Calu3 (cell line): ENCODE measurements around the gene PRKCA. TPM values are rescaled to one million over a fixed set of nuclear protein-coding genes. Genes with fewer than 3 reads are reported as not detected.
"Not testable (repeated sequence)": the region's sequence is repeated elsewhere in the genome, so short reads cannot be mapped to it uniquely, and the experiment has no call there.

ENCODE experiments used
- BruUV-seq: library from RNA; stranded (reverse); fragments of 400-500 nt; replicated peaks from 2 replicates; lab custom pipeline; 2021; lab: Mats Ljungman, UMichigan
- CTCF ChIA-PET: fragments of 300-600 bp; sonication (Branson Sonifier 250); formaldehyde crosslinking; loops from one replicate; lab custom pipeline; 2022; ENCODE audit warnings: antibody characterized with exemption; lab: Charles Lee
- DNase-seq: peaks from one replicate; pipeline ENCODE4 v3.0.0; 2022
- H3K27ac Mint-ChIP-seq: one replicate; pipeline ENCODE4 v1.8.0; 2022; ENCODE audit warnings: mixed read lengths; ENCODE audit not compliant: unreplicated experiment
- H3K27me3 Mint-ChIP-seq: one replicate; pipeline ENCODE4 v1.8.0; 2022; ENCODE audit warnings: mixed read lengths; ENCODE audit not compliant: unreplicated experiment
- H3K36me3 Mint-ChIP-seq: one replicate; pipeline ENCODE4 v1.8.0; 2022; ENCODE audit warnings: mild to moderate bottlenecking, moderate library complexity, mixed read lengths; ENCODE audit not compliant: insufficient read depth, unreplicated experiment
- H3K4me1 Mint-ChIP-seq: one replicate; pipeline ENCODE4 v1.8.0; 2022; ENCODE audit warnings: mild to moderate bottlenecking, low read depth, mixed read lengths; ENCODE audit not compliant: unreplicated experiment
- H3K4me3 Mint-ChIP-seq: one replicate; pipeline ENCODE4 v1.8.0; 2022; ENCODE audit warnings: mild to moderate bottlenecking, low read depth, moderate library complexity, mixed read lengths; ENCODE audit not compliant: unreplicated experiment
- H3K9me3 Mint-ChIP-seq: one replicate; pipeline ENCODE4 v1.8.0; 2022; ENCODE audit warnings: low read depth, mixed read lengths; ENCODE audit not compliant: unreplicated experiment
- intact Hi-C: fragments of 100-400 bp; cut with micrococcal nuclease; formaldehyde crosslinking; loops from one replicate; pipeline ENCODE4 v1.10.0; 2022; ENCODE audit not compliant: unreplicated experiment
- total RNA-seq: library from RNA; stranded (reverse); gene quantifications from 2 replicates; pipeline ENCODE4 v1.2.3, GENCODE V29; 2022
- TF ChIP-seq, protein P1 (sequence below): fragments of 200-600 bp; IDR thresholded peaks from one replicate; pipeline ENCODE4 v1.8.0; 2022; ENCODE audit warnings: antibody characterized with exemption; ENCODE audit not compliant: unreplicated experiment

The PRKCA gene
- total RNA-seq, 1 experiment from 2014 or later, result 126 TPM

DNA sequence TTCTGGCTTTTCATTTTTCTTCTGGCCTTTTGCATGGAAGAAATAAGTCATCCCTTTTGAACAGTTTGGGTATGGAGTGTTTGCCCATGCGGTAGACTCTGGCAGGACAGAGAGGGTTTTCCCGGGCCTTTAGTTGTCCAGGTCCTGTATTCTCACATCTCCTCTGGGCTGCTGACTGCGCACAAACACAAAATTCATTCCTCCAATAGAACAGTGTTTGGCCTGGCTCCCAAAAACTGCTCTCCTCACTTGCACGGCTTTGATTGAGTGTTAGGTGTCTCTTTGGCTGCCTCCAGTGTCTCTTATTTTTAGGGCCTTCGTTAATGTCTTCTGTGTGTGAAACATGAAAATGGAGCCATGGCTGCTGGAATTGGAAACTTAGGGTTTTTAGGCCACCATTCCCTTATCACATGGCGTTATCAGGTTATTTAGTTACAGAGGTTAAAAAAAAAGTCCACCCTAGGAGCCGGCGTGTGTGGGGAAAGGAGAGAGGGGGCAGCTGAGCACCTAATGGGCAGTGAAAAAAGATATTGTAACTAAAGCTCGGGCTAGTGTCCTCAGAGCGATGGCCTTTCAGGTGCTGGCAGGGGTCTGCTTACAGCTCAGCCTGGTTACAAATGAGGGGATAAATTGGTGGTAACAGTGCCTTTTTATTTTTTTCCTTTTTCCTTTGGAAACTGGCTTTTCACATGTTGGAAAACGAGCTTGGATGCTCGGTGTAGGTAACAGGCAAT is 47.3 kb downstream of the PRKCA start:
- Mint-ChIP-seq H3K27me3 (no peaks in the 10 kb centered on the region), H3K9me3 (no peaks in the 10 kb centered on the region), H3K4me3 (peak overlapping the region; percentile 49), H3K4me1 (peaks cover 86% of the 10 kb centered on the region), H3K36me3 (peaks cover 39% of the 10 kb centered on the region), H3K27ac (peak overlapping the region; percentile 87)
- CTCF ChIA-PET, result interaction anchor here (1.2 kb wide), 1 partner anchor 11 kb away, joined by 3 read pairs; no protein-coding TSS in a partner anchor
- intact Hi-C loops, result loop anchor here (2.0 to 5.0 kb wide), 3 partner anchors 25 to 45 kb away; no protein-coding TSS in a partner anchor
- no TSS peak for BruUV-seq
- DNase-seq, result no peak
- TF ChIP-seq, protein P1, sequence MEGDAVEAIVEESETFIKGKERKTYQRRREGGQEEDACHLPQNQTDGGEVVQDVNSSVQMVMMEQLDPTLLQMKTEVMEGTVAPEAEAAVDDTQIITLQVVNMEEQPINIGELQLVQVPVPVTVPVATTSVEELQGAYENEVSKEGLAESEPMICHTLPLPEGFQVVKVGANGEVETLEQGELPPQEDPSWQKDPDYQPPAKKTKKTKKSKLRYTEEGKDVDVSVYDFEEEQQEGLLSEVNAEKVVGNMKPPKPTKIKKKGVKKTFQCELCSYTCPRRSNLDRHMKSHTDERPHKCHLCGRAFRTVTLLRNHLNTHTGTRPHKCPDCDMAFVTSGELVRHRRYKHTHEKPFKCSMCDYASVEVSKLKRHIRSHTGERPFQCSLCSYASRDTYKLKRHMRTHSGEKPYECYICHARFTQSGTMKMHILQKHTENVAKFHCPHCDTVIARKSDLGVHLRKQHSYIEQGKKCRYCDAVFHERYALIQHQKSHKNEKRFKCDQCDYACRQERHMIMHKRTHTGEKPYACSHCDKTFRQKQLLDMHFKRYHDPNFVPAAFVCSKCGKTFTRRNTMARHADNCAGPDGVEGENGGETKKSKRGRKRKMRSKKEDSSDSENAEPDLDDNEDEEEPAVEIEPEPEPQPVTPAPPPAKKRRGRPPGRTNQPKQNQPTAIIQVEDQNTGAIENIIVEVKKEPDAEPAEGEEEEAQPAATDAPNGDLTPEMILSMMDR, result no peak

DNA sequence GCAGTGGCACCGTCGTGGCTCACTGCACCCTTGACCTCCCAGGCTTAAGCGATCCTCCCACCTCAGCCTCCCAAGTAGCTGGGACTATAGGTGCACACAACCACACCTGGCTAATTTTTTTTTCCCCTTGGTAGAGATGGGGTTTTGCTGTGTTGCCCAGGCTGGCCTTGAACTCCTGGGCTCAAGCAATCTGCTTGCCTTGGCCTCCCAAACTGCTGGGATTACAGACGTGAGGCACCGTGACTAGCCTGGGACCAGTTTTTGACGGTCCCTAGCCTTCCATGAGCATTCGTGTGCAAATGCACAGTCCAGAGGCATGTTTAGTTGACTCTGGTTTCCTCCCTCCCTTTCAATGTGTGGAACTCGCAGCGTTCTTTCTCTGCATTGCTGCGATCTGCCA is 48.2 kb downstream of the PRKCA start:
- peaks cover 83% of the 10 kb centered on the region for H3K4me1 Mint-ChIP-seq
- not testable (repeated sequence) for BruUV-seq, H3K27me3 Mint-ChIP-seq, DNase-seq, H3K9me3 Mint-ChIP-seq
- H3K36me3 Mint-ChIP-seq, result peaks cover 30% of the 10 kb centered on the region
- peak overlapping the region; percentile 87 for H3K27ac Mint-ChIP-seq
- intact Hi-C loops, result loop anchor here (2.0 to 5.0 kb wide), 3 partner anchors 24 to 46 kb away; no protein-coding TSS in a partner anchor
- peak overlapping the region; percentile 49 for H3K4me3 Mint-ChIP-seq
- CTCF ChIA-PET, result interaction anchor here (1.1 to 1.2 kb wide), 2 partner anchors 12 to 25 kb away, joined by 3 to 4 read pairs; no protein-coding TSS in a partner anchor

- peaks cover 81% of the 10 kb centered on the region for H3K4me1 Mint-ChIP-seq
- CTCF ChIA-PET, result interaction anchor here (0.9 to 1.1 kb wide), 3 partner anchors 10 to 25 kb away, joined by 3 to 5 read pairs (median 4); no protein-coding TSS in a partner anchor
- H3K27ac Mint-ChIP-seq, result peak overlapping the region; percentile 87
- H3K27me3 Mint-ChIP-seq, result no peaks in the 10 kb centered on the region
- H3K4me3 Mint-ChIP-seq, result peak overlapping the region; percentile 49
- peaks cover 30% of the 10 kb centered on the region for H3K36me3 Mint-ChIP-seq
- TF ChIP-seq, protein P1, result no peak
- DNase-seq, result peak; percentile 80
- intact Hi-C loops, result loop anchor here (2.0 to 5.0 kb wide), 3 partner anchors 24 to 46 kb away; no protein-coding TSS in a partner anchor
- no peaks in the 10 kb centered on the region for H3K9me3 Mint-ChIP-seq
- no TSS peak for BruUV-seq
Measured at GRCh38 chr17:66351033-66351432, 48.6 kb downstream of the PRKCA start.

- intact Hi-C loops, result loop anchor here (2.0 to 5.0 kb wide), 3 partner anchors 23 to 47 kb away; no protein-coding TSS in a partner anchor
- no peak for DNase-seq
- peak overlapping the region; percentile 49 for H3K4me3 Mint-ChIP-seq
- TF ChIP-seq, protein P1, result no peak
- no peaks in the 10 kb centered on the region for H3K27me3 Mint-ChIP-seq
- H3K36me3 Mint-ChIP-seq, result peaks cover 30% of the 10 kb centered on the region
- H3K9me3 Mint-ChIP-seq, result no peaks in the 10 kb centered on the region
- peaks cover 81% of the 10 kb centered on the region for H3K4me1 Mint-ChIP-seq
- BruUV-seq, result no TSS peak
- CTCF ChIA-PET, result interaction anchor here (0.9 to 1.0 kb wide), 2 partner anchors 10 to 18 kb away, joined by 3 to 5 read pairs; no protein-coding TSS in a partner anchor
- H3K27ac Mint-ChIP-seq, result peak overlapping the region; percentile 87
Measured at GRCh38 chr17:66351701-66352100, 49.3 kb downstream of the PRKCA start.
